ENCODE results near the gene VTCN1.
"Not testable (repeated sequence)": the region's sequence is repeated elsewhere in the genome, so short reads cannot be mapped to it uniquely, and the experiment has no call there.

VTCN1 gene, protein sequence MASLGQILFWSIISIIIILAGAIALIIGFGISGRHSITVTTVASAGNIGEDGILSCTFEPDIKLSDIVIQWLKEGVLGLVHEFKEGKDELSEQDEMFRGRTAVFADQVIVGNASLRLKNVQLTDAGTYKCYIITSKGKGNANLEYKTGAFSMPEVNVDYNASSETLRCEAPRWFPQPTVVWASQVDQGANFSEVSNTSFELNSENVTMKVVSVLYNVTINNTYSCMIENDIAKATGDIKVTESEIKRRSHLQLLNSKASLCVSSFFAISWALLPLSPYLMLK

DNA sequence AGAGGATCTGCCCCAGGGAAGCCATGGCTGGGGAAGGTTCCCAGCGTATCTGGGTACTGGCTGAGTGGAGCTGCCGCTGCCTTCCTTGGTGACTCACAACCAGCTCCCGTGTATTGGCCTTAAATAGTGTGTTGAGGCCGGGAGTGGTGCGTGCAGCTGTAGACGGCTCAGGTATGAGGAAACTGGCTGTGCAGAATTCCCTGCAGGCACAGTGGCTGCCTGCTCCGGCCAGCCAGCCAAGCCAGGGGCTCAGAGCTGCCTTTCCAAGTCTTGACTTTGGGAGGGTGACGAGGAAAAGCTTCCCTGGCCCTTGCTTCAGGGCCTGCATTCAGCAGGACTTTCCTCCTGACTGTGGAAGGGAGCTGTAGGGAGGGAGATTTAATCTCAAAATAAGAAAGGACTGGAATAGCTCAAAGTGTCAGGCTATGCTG lies at the start of gene VTCN1:
TSS of gene VTCN1 (minus strand) at position 97 of the 431 bp plus-strand sequence. CDS start at position 25, 72 bp downstream.
- H3K4me3 ChIP-seq, result no peak within 1 kb of the TSS
- no peak within 1 kb of the TSS for H3K27ac ChIP-seq
- no peak for DNase-seq (ENCODE audit: low spot score)
- no peak for TF ChIP-seq CTCF (IDR thresholded peaks at IDR 0.05)

- no peak for TF ChIP-seq CTCF (IDR thresholded peaks at IDR 0.05)
- DNase-seq (ENCODE audit: low spot score), result no peak
- Histone ChIP-seq H3K4me3 (no peak overlapping the region), H3K27ac (no peak overlapping the region)
These were observed 48.1 kb upstream of the VTCN1 start for GRCh38 chr1:117258791-117259190.

GRCh38 chr1:117258075-117258474 lies 47.3 kb upstream of the VTCN1 start:
- not testable (repeated sequence) for H3K27ac ChIP-seq; DNase-seq (ENCODE audit: low spot score); H3K4me3 ChIP-seq

DNA sequence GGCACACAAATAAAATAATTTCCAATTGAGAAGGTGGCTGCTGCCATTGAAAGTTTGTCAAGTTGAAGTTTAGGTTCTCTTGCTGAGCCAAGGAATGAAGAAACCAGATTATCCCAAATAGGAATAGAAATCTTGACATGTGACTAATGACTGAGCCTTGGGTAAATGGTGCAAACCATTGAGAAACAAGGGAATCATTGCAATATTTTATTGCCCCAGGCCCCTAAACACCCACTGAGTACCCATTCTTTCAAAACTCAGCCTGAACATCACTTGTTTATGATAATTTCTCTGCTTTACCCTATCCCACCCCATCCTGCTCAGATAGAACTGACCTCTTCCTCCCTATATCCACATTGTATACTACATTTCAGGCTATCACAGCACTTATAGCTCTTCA lies 46.6 kb upstream of the VTCN1 start:
- DNase-seq (ENCODE audit: low spot score), result no peak
- Histone ChIP-seq H3K27ac (no peak overlapping the region), H3K4me3 (no peak overlapping the region)
- no peak for TF ChIP-seq CTCF (IDR thresholded peaks at IDR 0.05)

- Histone ChIP-seq H3K27ac (no peak overlapping the region), H3K4me3 (no peak overlapping the region)
- no peak for DNase-seq (ENCODE audit: low spot score)
- TF ChIP-seq CTCF (IDR thresholded peaks at IDR 0.05), result no peak
These were observed 39.4 kb upstream of the VTCN1 start for GRCh38 chr1:117250061-117250606.

- no peak for TF ChIP-seq CTCF (IDR thresholded peaks at IDR 0.05)
- no peak overlapping the region for H3K27ac ChIP-seq
- DNase-seq (ENCODE audit: low spot score), result no peak
- no peak overlapping the region for H3K4me3 ChIP-seq
These were observed 34.2 kb upstream of the VTCN1 start for GRCh38 chr1:117244971-117245370.

- no peak overlapping the region for H3K27ac ChIP-seq
- no peak for DNase-seq (ENCODE audit: low spot score)
- no peak for TF ChIP-seq CTCF (IDR thresholded peaks at IDR 0.05)
- H3K4me3 ChIP-seq, result no peak overlapping the region
These were observed 33.6 kb upstream of the VTCN1 start for GRCh38 chr1:117244306-117244705.
